Neural cell (in vitro differentiated cells): Measurements from ENCODE around the gene CCDC7.

Experiments used
- CTCF ChIP-seq: fragments of 450-650 bp; IDR thresholded peaks from 2 replicates; pipeline ENCODE4 v1.5.1; 2014; ENCODE audit warnings: antibody characterized with exemption, mild to moderate bottlenecking, moderate library complexity; ENCODE audit not compliant: poor library complexity, severe bottlenecking
- EP300 ChIP-seq: fragments of 450-650 bp; conservative IDR thresholded peaks from 2 replicates; pipeline ENCODE4 v1.6.1; 2014; ENCODE audit warnings: antibody characterized with exemption, mild to moderate bottlenecking, moderate library complexity; ENCODE audit not compliant: poor library complexity, severe bottlenecking
- EZH2 ChIP-seq: fragments of 200-600, 300-800 bp; shearing (Covaris generic), sonication (generic); IDR thresholded peaks from 2 replicates; pipeline ENCODE4 v1.6.1; 2014; ENCODE audit warnings: antibody characterized with exemption, low read length, borderline replicate concordance, mild to moderate bottlenecking; ENCODE audit not compliant: insufficient read depth, poor library complexity, severe bottlenecking
- MXI1 ChIP-seq: fragments of 450-650 bp; conservative IDR thresholded peaks from 2 replicates; pipeline ENCODE4 v1.6.1; 2014; ENCODE audit warnings: antibody characterized with exemption, mild to moderate bottlenecking; ENCODE audit not compliant: poor library complexity, severe bottlenecking
- POLR2AphosphoS5 ChIP-seq: IDR thresholded peaks from 2 replicates; pipeline ENCODE4 v1.6.1; 2012
- RAD21 ChIP-seq: fragments of 450-650 bp; conservative IDR thresholded peaks from 2 replicates; pipeline ENCODE4 v1.6.1; 2014; ENCODE audit warnings: antibody characterized with exemption, mild to moderate bottlenecking, moderate library complexity
- SMC3 ChIP-seq: fragments of 450-650 bp; conservative IDR thresholded peaks from 2 replicates; pipeline ENCODE4 v1.6.1; 2014; ENCODE audit warnings: antibody characterized with exemption, mild to moderate bottlenecking, moderate library complexity; ENCODE audit not compliant: poor library complexity
- TAF1 ChIP-seq: IDR thresholded peaks from 2 replicates; pipeline ENCODE4 v1.6.1; 2012; ENCODE audit warnings: low read depth
- TF ChIP-seq, protein P1 (sequence below): IDR thresholded peaks from 2 replicates; pipeline ENCODE4 v1.6.1; 2012; ENCODE audit warnings: borderline replicate concordance

DNA sequence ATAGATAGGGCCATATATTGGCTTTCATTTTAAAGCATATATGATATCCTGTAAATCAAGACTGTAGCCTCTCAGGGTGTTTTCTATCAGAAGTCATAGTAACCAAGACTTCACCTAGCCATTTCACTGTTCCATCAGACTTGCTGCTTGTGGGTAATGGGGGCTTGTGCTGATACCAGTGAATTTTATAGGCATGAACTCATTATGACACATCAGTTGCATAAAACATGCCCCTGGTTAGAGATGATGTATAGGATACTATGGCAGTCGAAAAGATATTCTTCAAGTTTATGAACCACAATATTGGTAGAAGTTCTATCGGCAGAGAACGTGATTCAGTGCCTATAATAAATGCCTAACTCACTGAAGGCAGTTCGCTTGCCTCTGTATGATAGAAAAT, 305.6 kb downstream of the CCDC7 start:
- no peak for TF ChIP-seq CTCF
- no peak for TF ChIP-seq EZH2
- no peak for TF ChIP-seq TAF1
- TF ChIP-seq POLR2AphosphoS5, result no peak
- TF ChIP-seq, protein P1, sequence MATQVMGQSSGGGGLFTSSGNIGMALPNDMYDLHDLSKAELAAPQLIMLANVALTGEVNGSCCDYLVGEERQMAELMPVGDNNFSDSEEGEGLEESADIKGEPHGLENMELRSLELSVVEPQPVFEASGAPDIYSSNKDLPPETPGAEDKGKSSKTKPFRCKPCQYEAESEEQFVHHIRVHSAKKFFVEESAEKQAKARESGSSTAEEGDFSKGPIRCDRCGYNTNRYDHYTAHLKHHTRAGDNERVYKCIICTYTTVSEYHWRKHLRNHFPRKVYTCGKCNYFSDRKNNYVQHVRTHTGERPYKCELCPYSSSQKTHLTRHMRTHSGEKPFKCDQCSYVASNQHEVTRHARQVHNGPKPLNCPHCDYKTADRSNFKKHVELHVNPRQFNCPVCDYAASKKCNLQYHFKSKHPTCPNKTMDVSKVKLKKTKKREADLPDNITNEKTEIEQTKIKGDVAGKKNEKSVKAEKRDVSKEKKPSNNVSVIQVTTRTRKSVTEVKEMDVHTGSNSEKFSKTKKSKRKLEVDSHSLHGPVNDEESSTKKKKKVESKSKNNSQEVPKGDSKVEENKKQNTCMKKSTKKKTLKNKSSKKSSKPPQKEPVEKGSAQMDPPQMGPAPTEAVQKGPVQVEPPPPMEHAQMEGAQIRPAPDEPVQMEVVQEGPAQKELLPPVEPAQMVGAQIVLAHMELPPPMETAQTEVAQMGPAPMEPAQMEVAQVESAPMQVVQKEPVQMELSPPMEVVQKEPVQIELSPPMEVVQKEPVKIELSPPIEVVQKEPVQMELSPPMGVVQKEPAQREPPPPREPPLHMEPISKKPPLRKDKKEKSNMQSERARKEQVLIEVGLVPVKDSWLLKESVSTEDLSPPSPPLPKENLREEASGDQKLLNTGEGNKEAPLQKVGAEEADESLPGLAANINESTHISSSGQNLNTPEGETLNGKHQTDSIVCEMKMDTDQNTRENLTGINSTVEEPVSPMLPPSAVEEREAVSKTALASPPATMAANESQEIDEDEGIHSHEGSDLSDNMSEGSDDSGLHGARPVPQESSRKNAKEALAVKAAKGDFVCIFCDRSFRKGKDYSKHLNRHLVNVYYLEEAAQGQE, result no peak
- no peak for TF ChIP-seq EP300
- TF ChIP-seq SMC3, result no peak
- no peak for TF ChIP-seq RAD21
- no peak for TF ChIP-seq MXI1
